ENCODE measurements around the gene ZDHHC18. TPM values are rescaled to one million over a fixed set of nuclear protein-coding genes. Genes with fewer than 3 reads are reported as not detected.

Gene ZDHHC18
- total RNA-seq, 2 experiments from 2014 or later = 18.2 to 19.5 TPM

- CTCF ChIA-PET (ENCODE audit: unreplicated experiment) = interaction anchor here (0.6 to 2.2 kb wide), 14 partner anchors 11 to 246 kb away, joined by 3 to 13 read pairs (median 4); no protein-coding TSS in a partner anchor
- H3K9me2 ChIP-seq (ENCODE audit: insufficient read depth, low read length) = no peaks in the 10 kb centered on the region
- H3K79me2 ChIP-seq (ENCODE audit: insufficient read depth, low read depth, low read length) = no peaks in the 10 kb centered on the region
- H3K36me3 ChIP-seq (ENCODE audit: insufficient read depth, low read length) = peaks cover 10% of the 10 kb centered on the region; the same call in 1 of the 2 replicates
- peak overlapping the region; percentile 75 for H3K4me3 ChIP-seq (ENCODE audit: low read depth, low read length, poor library complexity, severe bottlenecking)
- H2AFZ ChIP-seq (ENCODE audit: low read length) = peak overlapping the region; percentile 43; the same call in 1 of the 2 replicates
- TF ChIP-seq CTCF (conservative IDR thresholded peaks at IDR 0.05; ENCODE audit: low read length) (no peak), EZH2phosphoT487 (IDR thresholded peaks at IDR 0.05; ENCODE audit: borderline replicate concordance, low read depth, low read length) (no peak)
- H3K27ac ChIP-seq (ENCODE audit: low read depth, low read length, poor library complexity, severe bottlenecking) = peak overlapping the region; percentile 91
- POLR2A ChIA-PET = interaction anchor here (0.6 to 5.1 kb wide), 13 partner anchors 9 to 393 kb away, joined by 3 to 36 read pairs (median 5); no protein-coding TSS in a partner anchor
- BruUV-seq (replicated peaks) = no TSS peak
- peak overlapping the region; percentile 84 for H3K4me2 ChIP-seq (ENCODE audit: low read length)
- peaks cover 59% of the 10 kb centered on the region for H3K4me1 ChIP-seq (ENCODE audit: insufficient read depth, low read length, poor library complexity, severe bottlenecking)
- intact Hi-C loops (cut with micrococcal nuclease; ENCODE audit: unreplicated experiment) = loop anchor here (2.0 kb wide), 3 partner anchors 44 to 288 kb away; no protein-coding TSS in a partner anchor
- no peak for DNase-seq (ENCODE audit: low spot score)
- H3K9me3 ChIP-seq (ENCODE audit: low read length) = no peaks in the 10 kb centered on the region
- H4K20me1 ChIP-seq (ENCODE audit: insufficient read depth, low read length) = no peaks in the 10 kb centered on the region
Measured at GRCh38 chr1:26788515-26788785, 38.0 kb upstream of the ZDHHC18 start.

GRCh38 chr1:26788836-26789611 lies 37.5 kb upstream of the ZDHHC18 start:
- Histone ChIP-seq H3K4me3 (ENCODE audit: low read depth, low read length, poor library complexity, severe bottlenecking) (peak overlapping the region; percentile 75), H2AFZ (ENCODE audit: low read length) (peak overlapping the region; percentile 43; the same call in 1 of the 2 replicates), H4K20me1 (ENCODE audit: insufficient read depth, low read length) (no peaks in the 10 kb centered on the region), H3K27ac (ENCODE audit: low read depth, low read length, poor library complexity, severe bottlenecking) (peak overlapping the region; percentile 91), H3K79me2 (ENCODE audit: insufficient read depth, low read depth, low read length) (no peaks in the 10 kb centered on the region), H3K4me1 (ENCODE audit: insufficient read depth, low read length, poor library complexity, severe bottlenecking) (peaks cover 59% of the 10 kb centered on the region), H3K36me3 (ENCODE audit: insufficient read depth, low read length) (peaks cover 4% of the 10 kb centered on the region; the same call in 1 of the 2 replicates), H3K9me3 (ENCODE audit: low read length) (no peaks in the 10 kb centered on the region), H3K9me2 (ENCODE audit: insufficient read depth, low read length) (no peaks in the 10 kb centered on the region), H3K4me2 (ENCODE audit: low read length) (peak overlapping the region; percentile 84)
- no TSS peak for BruUV-seq (replicated peaks)
- intact Hi-C loops (cut with micrococcal nuclease; ENCODE audit: unreplicated experiment) = loop anchor here (1.0 to 2.0 kb wide), 6 partner anchors 44 to 288 kb away; no protein-coding TSS in a partner anchor
- peak; percentile 93 for DNase-seq (ENCODE audit: low spot score)
- CTCF ChIA-PET (ENCODE audit: unreplicated experiment) = interaction anchor here (0.5 to 2.3 kb wide), 16 partner anchors 11 to 247 kb away, joined by 3 to 13 read pairs (median 4); no protein-coding TSS in a partner anchor
- POLR2A ChIA-PET = interaction anchor here (0.6 to 5.1 kb wide), 13 partner anchors 10 to 393 kb away, joined by 3 to 36 read pairs (median 5); no protein-coding TSS in a partner anchor
- no peak for TF ChIP-seq EZH2phosphoT487 (IDR thresholded peaks at IDR 0.05; ENCODE audit: borderline replicate concordance, low read depth, low read length)
- TF ChIP-seq CTCF (conservative IDR thresholded peaks at IDR 0.05; ENCODE audit: low read length) = peak; percentile 99

Measured in OCI-LY7 (cell line).